B cell (primary cell): ENCODE measurements around the gene CLIP2. TPM values are rescaled to one million over a fixed set of nuclear protein-coding genes. Genes with fewer than 3 reads are reported as not detected.
A peak's percentile ranks its signal among the peaks of the same experiment; 100 is the strongest.

Source experiments
- ATAC-seq: fragments of 200-7000 bp; cut with Tn5 transposase; one replicate; pipeline ENCODE4 v1.10.0; 2021; ENCODE audit warnings: low read depth, mild to moderate bottlenecking, moderate number of reproducible peaks, moderate library complexity
- CTCF ChIA-PET: fragments of 350-600 bp; sonication (Branson Sonifier 250); formaldehyde crosslinking; loops from one replicate; lab custom pipeline; 2021; ENCODE audit warnings: antibody characterized with exemption, inconsistent platforms; lab: Charles Lee
- POLR2A ChIA-PET: fragments of 350-600 bp; sonication (Branson Sonifier 250); formaldehyde crosslinking; loops from one replicate; lab custom pipeline; 2021; ENCODE audit warnings: antibody characterized with exemption; lab: Charles Lee
- DNase-seq: peaks from one replicate; pipeline ENCODE4 v3.0.0; 2013
- H2AFZ ChIP-seq: 2 replicates; pipeline ENCODE4 v1.6.1; 2012; ENCODE audit warnings: mild to moderate bottlenecking, low read depth, low read length; ENCODE audit not compliant: insufficient read depth, poor library complexity, severe bottlenecking
- H3K27ac ChIP-seq, 2 donors: 1 replicate in 1 of 2; 2 replicates in 1 of 2; pipeline ENCODE4 v1.5.1; 2012 to 2013; ENCODE audit warnings: low read length in 2 of 2, mild to moderate bottlenecking in 2 of 2, moderate library complexity in 1 of 2
- H3K27me3 ChIP-seq, 4 experiments: fragments of 200-600 bp in 1 of 4; sonication (generic) in 1 of 4; replicated peaks in 1 of 4; 1 replicate in 2 of 4; 2 replicates in 2 of 4; pipeline versions ENCODE4 v1.6.1 to v1.7.0; 2013 to 2016; ENCODE audit warnings: low read length in 3 of 4, mild to moderate bottlenecking in 2 of 4, mixed read lengths in 1 of 4, moderate library complexity in 1 of 4; ENCODE audit not compliant: insufficient read depth in 4 of 4, control insufficient read depth in 3 of 4; ENCODE audit errors: control extremely low read depth in 1 of 4
- H3K36me3 ChIP-seq, 2 experiments: replicated peaks in 1 of 2; 1 replicate in 1 of 2; 2 replicates in 1 of 2; pipeline versions ENCODE4 v1.6.1 to v1.7.1; 2013; ENCODE audit warnings: low read length in 1 of 2; ENCODE audit not compliant: insufficient read depth in 2 of 2, control insufficient read depth in 1 of 2; ENCODE audit errors: control extremely low read depth in 1 of 2, extremely low read depth in 1 of 2
- H3K4me1 ChIP-seq, 2 donors: fragments of 200-600 bp in 1 of 2; sonication (generic) in 1 of 2; 1 replicate in 1 of 2; 2 replicates in 1 of 2; pipeline versions ENCODE4 v1.5.1 to v1.6.1; 2013 to 2017; ENCODE audit warnings: low read length in 2 of 2; ENCODE audit not compliant: control insufficient read depth in 2 of 2, insufficient read depth in 2 of 2
- H3K4me2 ChIP-seq: replicated peaks from 2 replicates; pipeline ENCODE3; 2012; ENCODE audit warnings: mild to moderate bottlenecking, low read depth, low read length; ENCODE audit not compliant: poor library complexity, severe bottlenecking
- H3K4me3 ChIP-seq, 5 experiments: fragments of 200-600 bp in 1 of 5; sonication (generic) in 1 of 5; 1 replicate in 3 of 5; 2 replicates in 2 of 5; pipeline versions ENCODE4 v1.5.1 to v1.7.0; 2011 to 2016; ENCODE audit warnings: low read length in 4 of 5, mild to moderate bottlenecking in 4 of 5, low read depth in 2 of 5, control low read depth in 1 of 5, moderate library complexity in 1 of 5; ENCODE audit not compliant: insufficient read depth in 1 of 5; ENCODE audit errors: control extremely low read depth in 1 of 5, extremely low read depth in 1 of 5
- H3K79me2 ChIP-seq: fragments of 200-600 bp; sonication (generic); one replicate; pipeline ENCODE4 v1.6.0; 2016; ENCODE audit warnings: low read length; ENCODE audit not compliant: control insufficient read depth, insufficient read depth
- H3K9ac ChIP-seq: fragments of 200-600 bp; sonication (generic); 2 replicates; pipeline ENCODE4 v1.6.1; 2017; ENCODE audit warnings: mild to moderate bottlenecking, low read length, moderate library complexity
- H3K9me3 ChIP-seq, 3 donors: one replicate each; pipeline versions ENCODE4 v1.6.1 to v1.7.1; 2013; ENCODE audit warnings: low read length in 2 of 3; ENCODE audit not compliant: control insufficient read depth in 2 of 3, insufficient read depth in 1 of 3; ENCODE audit errors: control extremely low read depth in 1 of 3
- H4K20me1 ChIP-seq: 2 replicates; pipeline ENCODE4 v1.6.0; 2012; ENCODE audit warnings: mild to moderate bottlenecking, low read length; ENCODE audit not compliant: insufficient read depth, control insufficient read depth, poor library complexity, severe bottlenecking
- H3K27ac Mint-ChIP-seq: one replicate; pipeline ENCODE4 v1.8.0; 2021; ENCODE audit warnings: mixed read lengths
- H3K27me3 Mint-ChIP-seq: one replicate; pipeline ENCODE4 v1.8.0; 2021; ENCODE audit warnings: mixed read lengths
- H3K4me1 Mint-ChIP-seq: one replicate; pipeline ENCODE4 v1.8.0; 2021; ENCODE audit warnings: mixed read lengths
- H3K4me3 Mint-ChIP-seq: one replicate; pipeline ENCODE4 v1.8.0; 2021; ENCODE audit warnings: mixed read lengths
- H3K9me3 Mint-ChIP-seq: one replicate; pipeline ENCODE4 v1.8.0; 2022; ENCODE audit warnings: mixed read lengths; ENCODE audit not compliant: insufficient read depth
- CTCF ChIP-seq: fragments of 200-600 bp; IDR thresholded peaks from one replicate; pipeline ENCODE4 v1.8.0; 2022; ENCODE audit warnings: antibody characterized with exemption, mild to moderate bottlenecking
- EZH2 ChIP-seq: IDR thresholded peaks from 2 replicates; pipeline ENCODE4 v1.6.1; 2012; ENCODE audit warnings: borderline replicate concordance, low read depth, mild to moderate bottlenecking, moderate library complexity, low read length; ENCODE audit not compliant: insufficient read depth, poor library complexity, severe bottlenecking
- WGBS: methylation state at CpG from one replicate; pipeline ENCODE4 v1.1.5; 2013; ENCODE audit warnings: missing lambda C conversion rate; ENCODE audit not compliant: insufficient coverage; 5-methylcytosine and 5-hydroxymethylcytosine counted together
- intact Hi-C: fragments of 100-400 bp; cut with micrococcal nuclease; formaldehyde crosslinking; loops from one replicate; pipeline ENCODE4 v1.10.0; 2022
- polyA plus RNA-seq: library from polyadenylated mRNA; depleted of rRNA; stranded (reverse); fragments of >200 nt; gene quantifications from 2 replicates; pipeline ENCODE4 v1.2.3, GENCODE V29; 2012
- total RNA-seq, 2 donors: library from RNA; stranded (reverse); fragments of 120-200 nt in 1 of 2; gene quantifications; 1 replicate in 1 of 2; 2 replicates in 1 of 2; pipeline versions ENCODE4 v1.2.3 to v1.2.4, GENCODE V29; 2013 to 2022

The CLIP2 gene
- total and polyA plus RNA-seq, 2 donors (not counting 1 experiment from before 2014, with no cell fraction given), result 5.7 to 47.9 TPM

GRCh38 chr7:74271742-74272141, 17.5 kb upstream of the CLIP2 start:
- H3K79me2 ChIP-seq, result no peaks in the 10 kb centered on the region
- peak overlapping the region; percentile 71 for H3K4me2 ChIP-seq
- H3K27ac Mint-ChIP-seq, result peak overlapping the region; percentile 85
- no peaks in the 10 kb centered on the region for H3K27me3 ChIP-seq
- peaks cover 17 to 49% of the 10 kb centered on the region in 2 donors for H3K4me1 ChIP-seq
- H3K4me1 Mint-ChIP-seq, result peaks cover 41% of the 10 kb centered on the region
- no peak for DNase-seq
- TF ChIP-seq EZH2, result no peak
- TF ChIP-seq CTCF, result no peak
- H3K9me3 Mint-ChIP-seq, result no peaks in the 10 kb centered on the region
- H3K9ac ChIP-seq, result peak overlapping the region; percentile 11
- H4K20me1 ChIP-seq, result no peaks in the 10 kb centered on the region
- H3K4me3 ChIP-seq, result peak overlapping the region in 1 of 5 experiments; percentile 18
- no CpG with 5 or more reads among the region's 6 CpGs for WGBS
- peak overlapping the region; percentile 36 for H2AFZ ChIP-seq
- CTCF ChIA-PET, result interaction anchor here (1.3 to 8.4 kb wide), 4 partner anchors 11 to 65 kb away, joined by 4 to 56 read pairs (median 8); partner anchors contain the start of gene CLIP2
- peak overlapping the region; percentile 85 for H3K4me3 Mint-ChIP-seq
- ATAC-seq, result no peak
- H3K27ac ChIP-seq, result no peak overlapping the region
- H3K36me3 ChIP-seq, result no peaks in the 10 kb centered on the region
- POLR2A ChIA-PET, result interaction anchor here (0.6 to 4.5 kb wide), 3 partner anchors 16 to 459 kb away, joined by 3 to 34 read pairs (median 11); partner anchors contain the start of genes CLIP2 and LAT2
- no peaks in the 10 kb centered on the region for H3K27me3 Mint-ChIP-seq
- intact Hi-C loops, result loop anchor here (1.0 kb wide), 1 partner anchor 13 kb away; no protein-coding TSS in a partner anchor
- no peaks in the 10 kb centered on the region for H3K9me3 ChIP-seq
